ENCODE measurements around the gene CBFA2T3. TPM values are rescaled to one million over a fixed set of nuclear protein-coding genes. Genes with fewer than 3 reads are reported as not detected.

Gene CBFA2T3
- total RNA-seq, 1 experiment from 2014 or later: 13.7 TPM

DNA sequence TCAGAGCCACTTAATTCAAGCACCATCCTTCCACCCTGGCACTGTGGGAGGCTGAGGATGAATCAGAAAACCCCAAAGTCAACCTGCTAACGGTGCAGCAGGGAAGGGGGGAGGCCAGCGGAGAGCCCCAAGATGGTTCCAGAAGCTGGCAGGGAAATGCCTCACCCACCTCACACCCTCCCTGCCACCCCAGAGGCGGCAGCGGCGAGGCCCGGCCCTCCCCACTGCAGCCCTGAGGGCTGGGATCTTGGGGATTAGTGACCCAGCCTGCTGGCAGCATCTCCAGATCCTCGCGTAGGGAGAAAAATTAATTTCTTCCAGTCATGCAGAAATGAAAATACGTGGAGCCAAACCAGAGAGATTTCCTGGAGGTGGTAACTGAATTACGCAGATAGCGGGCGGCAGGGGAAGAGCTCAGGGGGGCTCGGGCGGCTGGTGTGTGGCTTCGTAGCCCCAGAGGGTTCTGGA is 38.2 kb downstream of the CBFA2T3 start:
- intact Hi-C loops (cut with micrococcal nuclease; ENCODE audit: unreplicated experiment) (no loop called here), in situ Hi-C loops (cut with HindIII; ENCODE audit: low pct_unique_long_range_greater_than_20kb, low sequenced_read_pairs) (no loop called here)
- TF ChIP-seq, protein P1, sequence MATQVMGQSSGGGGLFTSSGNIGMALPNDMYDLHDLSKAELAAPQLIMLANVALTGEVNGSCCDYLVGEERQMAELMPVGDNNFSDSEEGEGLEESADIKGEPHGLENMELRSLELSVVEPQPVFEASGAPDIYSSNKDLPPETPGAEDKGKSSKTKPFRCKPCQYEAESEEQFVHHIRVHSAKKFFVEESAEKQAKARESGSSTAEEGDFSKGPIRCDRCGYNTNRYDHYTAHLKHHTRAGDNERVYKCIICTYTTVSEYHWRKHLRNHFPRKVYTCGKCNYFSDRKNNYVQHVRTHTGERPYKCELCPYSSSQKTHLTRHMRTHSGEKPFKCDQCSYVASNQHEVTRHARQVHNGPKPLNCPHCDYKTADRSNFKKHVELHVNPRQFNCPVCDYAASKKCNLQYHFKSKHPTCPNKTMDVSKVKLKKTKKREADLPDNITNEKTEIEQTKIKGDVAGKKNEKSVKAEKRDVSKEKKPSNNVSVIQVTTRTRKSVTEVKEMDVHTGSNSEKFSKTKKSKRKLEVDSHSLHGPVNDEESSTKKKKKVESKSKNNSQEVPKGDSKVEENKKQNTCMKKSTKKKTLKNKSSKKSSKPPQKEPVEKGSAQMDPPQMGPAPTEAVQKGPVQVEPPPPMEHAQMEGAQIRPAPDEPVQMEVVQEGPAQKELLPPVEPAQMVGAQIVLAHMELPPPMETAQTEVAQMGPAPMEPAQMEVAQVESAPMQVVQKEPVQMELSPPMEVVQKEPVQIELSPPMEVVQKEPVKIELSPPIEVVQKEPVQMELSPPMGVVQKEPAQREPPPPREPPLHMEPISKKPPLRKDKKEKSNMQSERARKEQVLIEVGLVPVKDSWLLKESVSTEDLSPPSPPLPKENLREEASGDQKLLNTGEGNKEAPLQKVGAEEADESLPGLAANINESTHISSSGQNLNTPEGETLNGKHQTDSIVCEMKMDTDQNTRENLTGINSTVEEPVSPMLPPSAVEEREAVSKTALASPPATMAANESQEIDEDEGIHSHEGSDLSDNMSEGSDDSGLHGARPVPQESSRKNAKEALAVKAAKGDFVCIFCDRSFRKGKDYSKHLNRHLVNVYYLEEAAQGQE (IDR thresholded peaks at IDR 0.05; ENCODE audit: insufficient read depth in 1 of 2, low read depth in 2 of 2, low read length in 1 of 2): no peak
- TF ChIP-seq SIN3A (IDR thresholded peaks at IDR 0.05; ENCODE audit: borderline replicate concordance, insufficient read depth, low read depth, low read length) (no peak), POLR2AphosphoS5 (IDR thresholded peaks at IDR 0.05; ENCODE audit: low read depth, low read length) (no peak), TCF7L2 (IDR thresholded peaks at IDR 0.05; ENCODE audit: low read depth, low read length) (no peak)
- TF ChIP-seq, protein P2, sequence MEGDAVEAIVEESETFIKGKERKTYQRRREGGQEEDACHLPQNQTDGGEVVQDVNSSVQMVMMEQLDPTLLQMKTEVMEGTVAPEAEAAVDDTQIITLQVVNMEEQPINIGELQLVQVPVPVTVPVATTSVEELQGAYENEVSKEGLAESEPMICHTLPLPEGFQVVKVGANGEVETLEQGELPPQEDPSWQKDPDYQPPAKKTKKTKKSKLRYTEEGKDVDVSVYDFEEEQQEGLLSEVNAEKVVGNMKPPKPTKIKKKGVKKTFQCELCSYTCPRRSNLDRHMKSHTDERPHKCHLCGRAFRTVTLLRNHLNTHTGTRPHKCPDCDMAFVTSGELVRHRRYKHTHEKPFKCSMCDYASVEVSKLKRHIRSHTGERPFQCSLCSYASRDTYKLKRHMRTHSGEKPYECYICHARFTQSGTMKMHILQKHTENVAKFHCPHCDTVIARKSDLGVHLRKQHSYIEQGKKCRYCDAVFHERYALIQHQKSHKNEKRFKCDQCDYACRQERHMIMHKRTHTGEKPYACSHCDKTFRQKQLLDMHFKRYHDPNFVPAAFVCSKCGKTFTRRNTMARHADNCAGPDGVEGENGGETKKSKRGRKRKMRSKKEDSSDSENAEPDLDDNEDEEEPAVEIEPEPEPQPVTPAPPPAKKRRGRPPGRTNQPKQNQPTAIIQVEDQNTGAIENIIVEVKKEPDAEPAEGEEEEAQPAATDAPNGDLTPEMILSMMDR (IDR thresholded peaks at IDR 0.05): no peak
- BruUV-seq (replicated peaks): no TSS peak
- Histone ChIP-seq H3K4me1 (ENCODE audit: control insufficient read depth, insufficient read depth, low read length) (no peaks in the 10 kb centered on the region), H3K4me3 (ENCODE audit: low read depth in 2 of 2, low read length in 2 of 2) (peak overlapping the region in 1 of 2 experiments; percentile 53; a peak in 1 of 4 replicates), H3K9me3 (ENCODE audit: control insufficient read depth, insufficient read depth, low read depth, low read length) (no peaks in the 10 kb centered on the region), H3K27me3 (ENCODE audit: control insufficient read depth, insufficient read depth, low read length) (no peaks in the 10 kb centered on the region), H3K36me3 (ENCODE audit: control insufficient read depth, insufficient read depth, low read length) (no peaks in the 10 kb centered on the region), H3K27ac (ENCODE audit: low read length) (no peak overlapping the region)
- no peak for ATAC-seq
- no peak for DNase-seq (ENCODE audit: low read depth, low spot score)
- ChIA-PET POLR2A (no interaction called here), CTCF (no interaction called here)

DNA sequence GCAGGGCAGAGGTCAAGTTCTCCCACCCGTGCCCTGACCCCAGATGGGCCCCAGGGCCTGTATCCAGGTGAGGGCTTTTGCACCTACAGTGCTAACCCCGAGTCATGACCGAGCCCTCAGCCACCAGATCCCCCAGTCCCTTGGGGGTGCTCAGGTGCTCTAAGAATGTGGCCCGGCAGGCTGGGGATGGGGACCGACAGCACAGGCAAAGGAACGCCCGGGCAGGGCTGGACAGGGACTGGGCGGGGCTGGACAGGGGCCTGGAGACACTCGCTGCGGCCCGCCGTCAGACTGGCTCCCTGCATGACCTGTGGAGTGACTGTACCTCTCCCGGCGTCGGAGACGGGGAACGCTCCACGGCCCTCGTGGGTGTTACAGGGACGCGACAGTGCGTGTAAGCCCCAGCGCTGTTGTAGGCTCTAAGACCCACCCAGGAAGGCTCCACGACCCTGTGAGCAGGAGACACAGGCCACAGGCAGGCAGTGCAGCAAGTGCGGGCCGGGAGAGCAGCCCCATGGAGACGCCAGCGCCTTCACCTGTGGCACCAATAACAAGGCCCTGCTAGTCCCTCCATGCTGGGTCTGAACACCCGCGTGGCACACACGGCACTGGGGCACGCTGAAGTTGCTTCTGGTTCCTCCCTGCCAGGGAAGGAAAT is 38.8 kb downstream of the CBFA2T3 start:
- no TSS peak for BruUV-seq (replicated peaks)

More for the DNA sequence above, 38.8 kb downstream of the CBFA2T3 start:
- DNase-seq (ENCODE audit: low read depth, low spot score) (no peak), ATAC-seq (no peak)
- intact Hi-C loops (cut with micrococcal nuclease; ENCODE audit: unreplicated experiment) (no loop called here), in situ Hi-C loops (cut with HindIII; ENCODE audit: low pct_unique_long_range_greater_than_20kb, low sequenced_read_pairs) (no loop called here)
- CTCF ChIA-PET: no interaction called here
- Histone ChIP-seq H3K27ac (ENCODE audit: low read length) (no peak overlapping the region), H3K4me1 (ENCODE audit: control insufficient read depth, insufficient read depth, low read length) (no peaks in the 10 kb centered on the region), H3K27me3 (ENCODE audit: control insufficient read depth, insufficient read depth, low read length) (no peaks in the 10 kb centered on the region), H3K4me3 (ENCODE audit: low read depth in 2 of 2, low read length in 2 of 2) (no peak overlapping the region), H3K36me3 (ENCODE audit: control insufficient read depth, insufficient read depth, low read length) (no peaks in the 10 kb centered on the region), H3K9me3 (ENCODE audit: control insufficient read depth, insufficient read depth, low read depth, low read length) (no peaks in the 10 kb centered on the region)
- no peak for TF ChIP-seq SIN3A (IDR thresholded peaks at IDR 0.05; ENCODE audit: borderline replicate concordance, insufficient read depth, low read depth, low read length)
- no peak for TF ChIP-seq TCF7L2 (IDR thresholded peaks at IDR 0.05; ENCODE audit: low read depth, low read length)
- TF ChIP-seq, protein P1 (IDR thresholded peaks at IDR 0.05; ENCODE audit: insufficient read depth in 1 of 2, low read depth in 2 of 2, low read length in 1 of 2): no peak
- TF ChIP-seq, protein P2 (IDR thresholded peaks at IDR 0.05): no peak
- TF ChIP-seq POLR2AphosphoS5 (IDR thresholded peaks at IDR 0.05; ENCODE audit: low read depth, low read length): no peak
- POLR2A ChIA-PET: no interaction called here
